ENCODE results near the gene PGM1. TPM values are rescaled to one million over a fixed set of nuclear protein-coding genes. Genes with fewer than 3 reads are reported as not detected.

Gene PGM1
- total RNA-seq, 1 donor from 2014 or later, result 36.9 TPM

DNA sequence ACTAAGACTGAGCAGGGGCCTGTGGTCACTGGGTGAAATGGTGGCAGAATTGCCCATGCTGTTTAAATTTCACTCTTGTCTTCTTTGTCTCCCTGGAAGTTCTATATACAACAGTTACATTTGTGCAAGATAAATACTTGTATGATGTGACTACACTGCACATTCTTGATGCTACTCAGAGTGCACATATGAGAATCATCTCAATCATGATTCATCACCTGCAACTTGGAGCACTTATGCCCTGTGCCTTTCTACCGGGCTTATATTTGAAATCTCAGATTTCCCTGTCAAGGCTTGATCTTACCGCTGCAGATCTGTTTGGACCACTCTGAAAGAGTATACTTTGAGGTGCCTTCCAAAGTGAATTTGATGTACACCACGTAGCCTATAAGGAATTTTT, 10.6 kb downstream of the PGM1 start:
- no peak overlapping the region for H3K4me2 ChIP-seq (ENCODE audit: low read length)
- no peak for DNase-seq (ENCODE audit: low read depth)

DNA sequence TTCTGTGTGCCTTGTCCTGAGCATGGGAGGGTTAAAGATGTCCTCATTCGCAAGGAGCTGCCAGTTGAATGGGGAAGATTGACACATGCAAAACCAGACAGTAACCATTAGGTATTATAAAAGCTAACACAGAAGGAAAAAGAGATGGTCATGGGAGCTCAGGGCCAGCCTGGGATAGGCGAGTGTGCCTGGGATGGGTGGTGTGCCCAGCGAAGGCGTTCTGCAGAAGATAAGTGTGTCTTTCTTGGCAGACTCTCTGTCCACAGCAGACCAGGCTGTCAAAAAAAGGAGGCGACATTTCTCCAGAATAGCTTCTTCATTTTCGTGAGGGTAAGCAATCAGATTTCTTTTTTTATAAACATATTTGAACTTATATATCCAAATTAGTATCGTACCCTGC, 14.1 kb downstream of the PGM1 start:
- Mint-ChIP-seq H3K27me3 (ENCODE audit: low read depth, unreplicated experiment) (no peaks in the 10 kb centered on the region), H3K36me3 (ENCODE audit: low read depth, unreplicated experiment) (peaks cover 2% of the 10 kb centered on the region), H3K4me3 (ENCODE audit: unreplicated experiment) (no peak overlapping the region), H3K4me1 (ENCODE audit: low read depth, unreplicated experiment) (peaks cover 15% of the 10 kb centered on the region), H3K27ac (ENCODE audit: unreplicated experiment) (no peak overlapping the region), H3K9me3 (ENCODE audit: unreplicated experiment) (no peaks in the 10 kb centered on the region)
- no peaks in the 10 kb centered on the region for H3K9me3 ChIP-seq (ENCODE audit: insufficient read depth, low read depth, low read length)
- H3K27me3 ChIP-seq (ENCODE audit: insufficient read depth, low read length), result no peaks in the 10 kb centered on the region
- H4K20me1 ChIP-seq (ENCODE audit: insufficient read depth, low read length), result peaks cover 46% of the 10 kb centered on the region
- no peaks in the 10 kb centered on the region for H3K4me1 ChIP-seq (ENCODE audit: insufficient read depth, low read length)
- no peaks in the 10 kb centered on the region for H3K36me3 ChIP-seq (ENCODE audit: insufficient read depth, low read length)
- TF ChIP-seq, protein P1, sequence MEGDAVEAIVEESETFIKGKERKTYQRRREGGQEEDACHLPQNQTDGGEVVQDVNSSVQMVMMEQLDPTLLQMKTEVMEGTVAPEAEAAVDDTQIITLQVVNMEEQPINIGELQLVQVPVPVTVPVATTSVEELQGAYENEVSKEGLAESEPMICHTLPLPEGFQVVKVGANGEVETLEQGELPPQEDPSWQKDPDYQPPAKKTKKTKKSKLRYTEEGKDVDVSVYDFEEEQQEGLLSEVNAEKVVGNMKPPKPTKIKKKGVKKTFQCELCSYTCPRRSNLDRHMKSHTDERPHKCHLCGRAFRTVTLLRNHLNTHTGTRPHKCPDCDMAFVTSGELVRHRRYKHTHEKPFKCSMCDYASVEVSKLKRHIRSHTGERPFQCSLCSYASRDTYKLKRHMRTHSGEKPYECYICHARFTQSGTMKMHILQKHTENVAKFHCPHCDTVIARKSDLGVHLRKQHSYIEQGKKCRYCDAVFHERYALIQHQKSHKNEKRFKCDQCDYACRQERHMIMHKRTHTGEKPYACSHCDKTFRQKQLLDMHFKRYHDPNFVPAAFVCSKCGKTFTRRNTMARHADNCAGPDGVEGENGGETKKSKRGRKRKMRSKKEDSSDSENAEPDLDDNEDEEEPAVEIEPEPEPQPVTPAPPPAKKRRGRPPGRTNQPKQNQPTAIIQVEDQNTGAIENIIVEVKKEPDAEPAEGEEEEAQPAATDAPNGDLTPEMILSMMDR (IDR thresholded peaks at IDR 0.05; ENCODE audit: insufficient read depth, low read depth, low read length), result no peak
- no peak for TF ChIP-seq EZH2 (IDR thresholded peaks at IDR 0.05; ENCODE audit: insufficient read depth, low read length)
- no peak overlapping the region for H3K4me3 ChIP-seq (ENCODE audit: insufficient read depth, low read depth, low read length)
- no peak overlapping the region for H3K9ac ChIP-seq (ENCODE audit: low read length)
- H3K79me2 ChIP-seq (ENCODE audit: insufficient read depth, low read length), result no peaks in the 10 kb centered on the region
- H3K27ac ChIP-seq (ENCODE audit: low read depth, low read length), result no peak overlapping the region
- FAIRE-seq, result no peak
- no peak overlapping the region for H2AFZ ChIP-seq (ENCODE audit: low read depth, low read length)
- DNase-seq (ENCODE audit: low read depth), result no peak
- no peak overlapping the region for H3K4me2 ChIP-seq (ENCODE audit: low read length)

More for the DNA sequence above, 10.6 kb downstream of the PGM1 start:
- Histone ChIP-seq H4K20me1 (ENCODE audit: insufficient read depth, low read length) (peaks cover 32% of the 10 kb centered on the region), H3K36me3 (ENCODE audit: insufficient read depth, low read length) (no peaks in the 10 kb centered on the region), H3K27me3 (ENCODE audit: insufficient read depth, low read length) (no peaks in the 10 kb centered on the region), H3K9ac (ENCODE audit: low read length) (no peak overlapping the region), H3K4me3 (ENCODE audit: insufficient read depth, low read depth, low read length) (no peak overlapping the region), H3K79me2 (ENCODE audit: insufficient read depth, low read length) (no peaks in the 10 kb centered on the region), H3K27ac (ENCODE audit: low read depth, low read length) (no peak overlapping the region), H2AFZ (ENCODE audit: low read depth, low read length) (no peak overlapping the region), H3K4me1 (ENCODE audit: insufficient read depth, low read length) (no peaks in the 10 kb centered on the region), H3K9me3 (ENCODE audit: insufficient read depth, low read depth, low read length) (no peaks in the 10 kb centered on the region)
- H3K27me3 Mint-ChIP-seq (ENCODE audit: low read depth, unreplicated experiment), result no peaks in the 10 kb centered on the region
- H3K27ac Mint-ChIP-seq (ENCODE audit: unreplicated experiment), result no peak overlapping the region
- TF ChIP-seq EZH2 (IDR thresholded peaks at IDR 0.05; ENCODE audit: insufficient read depth, low read length), result no peak
- TF ChIP-seq, protein P1 (IDR thresholded peaks at IDR 0.05; ENCODE audit: insufficient read depth, low read depth, low read length), result no peak
- peaks cover 2% of the 10 kb centered on the region for H3K36me3 Mint-ChIP-seq (ENCODE audit: low read depth, unreplicated experiment)
- no peak overlapping the region for H3K4me3 Mint-ChIP-seq (ENCODE audit: unreplicated experiment)
- H3K4me1 Mint-ChIP-seq (ENCODE audit: low read depth, unreplicated experiment), result peaks cover 2% of the 10 kb centered on the region
- H3K9me3 Mint-ChIP-seq (ENCODE audit: unreplicated experiment), result no peaks in the 10 kb centered on the region
- FAIRE-seq, result no peak

DNA sequence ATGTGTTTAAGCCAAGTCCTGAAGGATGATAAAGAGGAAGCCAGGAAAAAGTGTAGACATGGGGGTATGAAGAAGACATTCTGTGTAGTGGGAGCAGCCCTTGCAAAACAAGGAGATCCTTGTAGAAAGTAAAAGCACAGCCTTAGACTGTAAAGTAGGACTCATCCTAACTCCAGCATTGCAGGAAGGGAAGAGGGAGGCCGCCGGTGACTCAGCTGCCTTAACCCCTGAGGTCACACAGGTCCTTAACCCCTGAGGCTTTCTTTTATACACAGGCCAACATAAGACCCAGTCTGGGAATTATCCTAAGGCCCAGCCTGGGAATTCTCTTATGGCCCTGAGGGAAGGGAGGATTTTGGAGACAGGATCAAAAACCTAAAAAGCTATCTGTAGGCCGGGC, 18.0 kb downstream of the PGM1 start:
- Histone ChIP-seq H3K4me1 (ENCODE audit: insufficient read depth, low read length) (no peaks in the 10 kb centered on the region), H3K4me2 (ENCODE audit: low read length) (no peak overlapping the region), H3K4me3 (ENCODE audit: insufficient read depth, low read depth, low read length) (no peak overlapping the region), H3K27me3 (ENCODE audit: insufficient read depth, low read length) (no peaks in the 10 kb centered on the region), H3K9ac (ENCODE audit: low read length) (no peak overlapping the region), H2AFZ (ENCODE audit: low read depth, low read length) (no peak overlapping the region), H3K36me3 (ENCODE audit: insufficient read depth, low read length) (no peaks in the 10 kb centered on the region), H3K79me2 (ENCODE audit: insufficient read depth, low read length) (no peaks in the 10 kb centered on the region), H3K9me3 (ENCODE audit: insufficient read depth, low read depth, low read length) (no peaks in the 10 kb centered on the region), H4K20me1 (ENCODE audit: insufficient read depth, low read length) (peaks cover 38% of the 10 kb centered on the region), H3K27ac (ENCODE audit: low read depth, low read length) (no peak overlapping the region)
- Mint-ChIP-seq H3K9me3 (ENCODE audit: unreplicated experiment) (no peaks in the 10 kb centered on the region), H3K27me3 (ENCODE audit: low read depth, unreplicated experiment) (peaks cover 3% of the 10 kb centered on the region), H3K4me3 (ENCODE audit: unreplicated experiment) (peak overlapping the region; percentile 25), H3K36me3 (ENCODE audit: low read depth, unreplicated experiment) (no peaks in the 10 kb centered on the region), H3K4me1 (ENCODE audit: low read depth, unreplicated experiment) (peaks cover 23% of the 10 kb centered on the region), H3K27ac (ENCODE audit: unreplicated experiment) (peak overlapping the region; percentile 64)
- no peak for TF ChIP-seq EZH2 (IDR thresholded peaks at IDR 0.05; ENCODE audit: insufficient read depth, low read length)
- DNase-seq (ENCODE audit: low read depth), result no peak
- FAIRE-seq, result no peak
